Right lobe of liver (tissue), 6 donors: ENCODE results near the gene AFMID. TPM values are rescaled to one million over a fixed set of nuclear protein-coding genes. Genes with fewer than 3 reads are reported as not detected.

Experiments used
- ATAC-seq, 4 donors: fragments of 200-7000 bp; cut with Tn5 transposase; one replicate each; pipeline ENCODE4 v1.9.1; 2020; ENCODE audit warnings: mild to moderate bottlenecking in 4 of 4, moderate library complexity in 4 of 4
- DNase-seq, 3 donors: peaks; one replicate each; pipeline ENCODE4 v3.0.0-alpha.2; 2020
- H3K27ac ChIP-seq, 3 donors: fragments of 200-600 bp; one replicate each; pipeline ENCODE4 v1.8.0; 2022
- H3K27me3 ChIP-seq, 2 donors: fragments of 200-600 bp; one replicate each; pipeline ENCODE4 v1.8.0; 2022
- H3K36me3 ChIP-seq, 4 donors: fragments of 200-600 bp; sonication (generic) in 1 of 4; one replicate each; pipeline versions ENCODE4 v1.5.1 to v1.8.0; 2017 to 2022; ENCODE audit warnings: control low read depth in 1 of 4
- H3K4me1 ChIP-seq, 4 donors: fragments of 200-600 bp; sonication (generic) in 1 of 4; one replicate each; pipeline versions ENCODE4 v1.5.1 to v1.8.0; 2017 to 2022; ENCODE audit warnings: control low read depth in 1 of 4
- H3K4me3 ChIP-seq, 3 donors: fragments of 200-600 bp; one replicate each; pipeline ENCODE4 v1.8.0; 2022
- H3K9me3 ChIP-seq, 4 donors: fragments of 200-600 bp; sonication (generic) in 1 of 4; one replicate each; pipeline versions ENCODE4 v1.5.1 to v1.8.0; 2017 to 2022; ENCODE audit warnings: control low read depth in 1 of 4
- CTCF ChIP-seq, 4 donors: fragments of 200-600 bp in 3 of 4; fragments of 450-650 bp in 1 of 4; IDR thresholded peaks; one replicate each; pipeline versions ENCODE4 v1.5.1 to v1.8.0; 2016 to 2022; ENCODE audit warnings: antibody characterized with exemption in 4 of 4, mild to moderate bottlenecking in 2 of 4
- POLR2A ChIP-seq: fragments of 450-650 bp; IDR thresholded peaks from one replicate; pipeline ENCODE4 v1.6.1; 2017; ENCODE audit warnings: antibody characterized with exemption, mild to moderate bottlenecking
- WGBS: methylation state at CpG from one replicate; pipeline ENCODE4 v1.1.6; 2018; ENCODE audit warnings: low coverage, low lambda C conversion rate; ENCODE audit not compliant: insufficient coverage; ENCODE audit errors: missing lambda C conversion rate; 5-methylcytosine and 5-hydroxymethylcytosine counted together
- intact Hi-C, 2 donors: fragments of 100-400 bp; cut with DNase I; formaldehyde crosslinking; loops; one replicate each; pipeline versions ENCODE4 v1.11.2 to v1.14.1; 2022
- total RNA-seq, 6 experiments: library from RNA; depleted of rRNA in 2 of 6; stranded (reverse); fragments of >200 nt in 2 of 6; fragmentation: NEBNext Ultra II Directional in 3 of 6; extraction: Animal tissue kit (Norgen Biotek cat#: 25700) in 3 of 6; gene quantifications; one replicate each; pipeline versions ENCODE4 v1.1.0 to v1.2.4, GENCODE V29; 2016 to 2023
- donor health status: DM: no; HTN: yes; CAD: no.
- donor health status: DM: no; HTN: no; CAD: no.
- donor health status: DM: no; HTN: no; CAD: no.
- donor health status: DM: no; HTN: yes; CAD: no.
- donor health status: DM: no; HTN: yes; CAD: no.

Gene AFMID
- total RNA-seq, 6 experiments from 2014 or later: 96.6 to 156 (median 142) TPM

GRCh38 chr17:78205124-78205775, 18.1 kb downstream of the AFMID start:
- Histone ChIP-seq H3K4me3 (no peak overlapping the region), H3K27me3 (no peaks in the 10 kb centered on the region), H3K36me3 (peaks cover 0 to 44% (median 23%) of the 10 kb centered on the region in 4 donors), H3K9me3 (no peaks in the 10 kb centered on the region), H3K27ac (no peak overlapping the region), H3K4me1 (peaks cover 0 to 2% (median 0%) of the 10 kb centered on the region in 4 donors)
- intact Hi-C loops: no loop called here
- peak in 2 of 4 donors; percentile 14 to 31 for ATAC-seq
- 17% methylated on average over 1 of the region's 17 CpGs for whole genome bisulfite sequencing
- TF ChIP-seq CTCF (IDR thresholded peaks at IDR 0.05) (no peak), POLR2A (no peak)
- no peak for DNase-seq

- 57% methylated on average over 3 of the region's 7 CpGs for WGBS
- TF ChIP-seq POLR2A (no peak), CTCF (IDR thresholded peaks at IDR 0.05) (no peak)
- DNase-seq: no peak
- intact Hi-C loops: no loop called here
- Histone ChIP-seq H3K27me3 (no peaks in the 10 kb centered on the region), H3K9me3 (no peaks in the 10 kb centered on the region), H3K27ac (no peak overlapping the region), H3K36me3 (peaks cover 0 to 44% (median 23%) of the 10 kb centered on the region in 4 donors), H3K4me1 (no peaks in the 10 kb centered on the region), H3K4me3 (no peak overlapping the region)
- no peak for ATAC-seq
Measured at GRCh38 chr17:78206298-78206697, 19.1 kb downstream of the AFMID start.

- ATAC-seq: no peak
- Histone ChIP-seq H3K36me3 (peaks cover 0 to 34% (median 15%) of the 10 kb centered on the region in 4 donors), H3K27me3 (no peaks in the 10 kb centered on the region), H3K4me1 (no peaks in the 10 kb centered on the region), H3K27ac (no peak overlapping the region), H3K4me3 (no peak overlapping the region), H3K9me3 (no peaks in the 10 kb centered on the region)
- no peak for DNase-seq
- intact Hi-C loops: no loop called here
- TF ChIP-seq POLR2A: no peak
- no peak for TF ChIP-seq CTCF (IDR thresholded peaks at IDR 0.05)
- 51% methylated on average over 3 of the region's 3 CpGs for WGBS
Measured at GRCh38 chr17:78208486-78208885, 21.3 kb downstream of the AFMID start.

GRCh38 chr17:78210111-78210510, 22.9 kb downstream of the AFMID start:
- Histone ChIP-seq H3K27me3 (no peaks in the 10 kb centered on the region), H3K4me1 (peaks cover 0 to 4% (median 0%) of the 10 kb centered on the region in 4 donors), H3K27ac (no peak overlapping the region), H3K36me3 (peaks cover 0 to 18% (median 6%) of the 10 kb centered on the region in 4 donors), H3K9me3 (no peaks in the 10 kb centered on the region), H3K4me3 (no peak overlapping the region)
- DNase-seq (no peak), ATAC-seq (no peak)
- WGBS: 73% methylated on average over 5 of the region's 10 CpGs
- intact Hi-C loops: no loop called here
- TF ChIP-seq CTCF (IDR thresholded peaks at IDR 0.05) (no peak), POLR2A (no peak)
